ENCODE results near the gene C1orf167. TPM values are rescaled to one million over a fixed set of nuclear protein-coding genes. Genes with fewer than 3 reads are reported as not detected.
A peak's percentile ranks its signal among the peaks of the same experiment; 100 is the strongest.

C1orf167 gene
- polyA plus RNA-seq, 1 of the 3 experiments (the other 2 are of a cell fraction), result 0.10 TPM

GRCh38 chr1:11802973-11803885, 41.2 kb downstream of the C1orf167 start:
- POLR2A ChIA-PET, result interaction anchor here (0.8 to 1.7 kb wide), 4 partner anchors 8 to 105 kb away, joined by 3 to 8 read pairs (median 4); no protein-coding TSS in a partner anchor
- Histone ChIP-seq H3K4me2 (peak overlapping the region; percentile 100), H3K9ac (no peak overlapping the region), H3K9me2 (no peaks in the 10 kb centered on the region), H3K9me3 (no peaks in the 10 kb centered on the region), H3K4me3 (ENCODE audit: low read depth in 2 of 2, low read length in 1 of 2) (no peak overlapping the region; a peak in 2 of 4 replicates), H3K4me1 (ENCODE audit: control insufficient read depth in 1 of 2, insufficient read depth in 2 of 2, low read depth in 1 of 2, low read length in 1 of 2) (peaks cover 34 to 35% of the 10 kb centered on the region in 2 experiments; a peak in 3 of 4 replicates), H3K27me3 (ENCODE audit: insufficient read depth) (no peaks in the 10 kb centered on the region), H3K79me2 (ENCODE audit: insufficient read depth) (peaks cover 22% of the 10 kb centered on the region), H2AFZ (ENCODE audit: low read depth) (no peak overlapping the region), H4K20me1 (ENCODE audit: insufficient read depth) (no peaks in the 10 kb centered on the region), H3K27ac (ENCODE audit: low read depth in 2 of 2, low read length in 1 of 2) (peak overlapping the region in 1 of 2 experiments; percentile 65; a peak in 2 of 4 replicates), H3K36me3 (replicated peaks in 1 of 2; ENCODE audit: control insufficient read depth in 1 of 2, insufficient read depth in 2 of 2, low read length in 1 of 2) (peaks cover 13 to 31% of the 10 kb centered on the region in 2 experiments), H3F3A (replicated peaks; ENCODE audit: insufficient read depth) (no peaks in the 10 kb centered on the region)
- CTCF ChIA-PET, result interaction anchor here (1.0 to 2.0 kb wide), 2 partner anchors 11 to 18 kb away, joined by 3 to 14 read pairs; no protein-coding TSS in a partner anchor
- 67% methylated on average over 20 of the region's 28 CpGs for WGBS (ENCODE audit: low lambda C conversion rate)
- DNase-seq, result peak; percentile 72
- TF ChIP-seq, protein P1, sequence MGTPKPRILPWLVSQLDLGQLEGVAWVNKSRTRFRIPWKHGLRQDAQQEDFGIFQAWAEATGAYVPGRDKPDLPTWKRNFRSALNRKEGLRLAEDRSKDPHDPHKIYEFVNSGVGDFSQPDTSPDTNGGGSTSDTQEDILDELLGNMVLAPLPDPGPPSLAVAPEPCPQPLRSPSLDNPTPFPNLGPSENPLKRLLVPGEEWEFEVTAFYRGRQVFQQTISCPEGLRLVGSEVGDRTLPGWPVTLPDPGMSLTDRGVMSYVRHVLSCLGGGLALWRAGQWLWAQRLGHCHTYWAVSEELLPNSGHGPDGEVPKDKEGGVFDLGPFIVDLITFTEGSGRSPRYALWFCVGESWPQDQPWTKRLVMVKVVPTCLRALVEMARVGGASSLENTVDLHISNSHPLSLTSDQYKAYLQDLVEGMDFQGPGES (IDR thresholded peaks at IDR 0.05; ENCODE audit: low read depth, low read length), result no peak
- TF ChIP-seq TCF12 (IDR thresholded peaks at IDR 0.05) (peak; percentile 58; the same call in 1 of the 2 replicates), SIN3A (IDR thresholded peaks at IDR 0.05; ENCODE audit: borderline replicate concordance, low read depth, low read length) (no peak), FOSL2 (IDR thresholded peaks at IDR 0.05; ENCODE audit: borderline replicate concordance, low read depth) (no peak), ELF1 (IDR thresholded peaks at IDR 0.05) (no peak), JUND (IDR thresholded peaks at IDR 0.05) (no peak), NFIC (IDR thresholded peaks at IDR 0.05; ENCODE audit: borderline replicate concordance) (peak; percentile 21; the same call in 1 of the 2 replicates), MXI1 (IDR thresholded peaks at IDR 0.05; ENCODE audit: low read depth, low read length) (no peak), FOXM1 (IDR thresholded peaks at IDR 0.05; ENCODE audit: low read depth) (no peak), GATA2 (CRISPR knock-in tag; IDR thresholded peaks at IDR 0.05) (no peak), TAF1 (IDR thresholded peaks at IDR 0.05; ENCODE audit: borderline replicate concordance, low read depth, low read length) (no peak), GABPA (IDR thresholded peaks at IDR 0.05; ENCODE audit: low read depth) (no peak), CHD2 (IDR thresholded peaks at IDR 0.05; ENCODE audit: low read length, partially characterized antibody) (peak; percentile 71), RXRA (IDR thresholded peaks at IDR 0.05; ENCODE audit: borderline replicate concordance, low read depth) (no peak), CTCF (IDR thresholded peaks at IDR 0.05) (no peak), TEAD4 (IDR thresholded peaks at IDR 0.05; ENCODE audit: borderline replicate concordance, insufficient read depth) (no peak), SMC3 (IDR thresholded peaks at IDR 0.05; ENCODE audit: low read depth, low read length) (no peak), USF2 (IDR thresholded peaks at IDR 0.05; ENCODE audit: borderline replicate concordance, low read depth, low read length) (no peak), POLR2AphosphoS5 (IDR thresholded peaks at IDR 0.05; ENCODE audit: low read depth, low read length) (0 out of 2 replicates have a peak, but pooled peaks have one; percentile 38), REST (IDR thresholded peaks at IDR 0.05; ENCODE audit: low read depth, low read length) (no peak), EP300 (IDR thresholded peaks at IDR 0.05; ENCODE audit: borderline replicate concordance in 1 of 2, low read depth in 1 of 2, low read length in 1 of 2) (peak in 1 of 2 experiments; percentile 8; a peak in 1 of 4 replicates), PBX3 (IDR thresholded peaks at IDR 0.05) (no peak)
- TF ChIP-seq, protein P2, sequence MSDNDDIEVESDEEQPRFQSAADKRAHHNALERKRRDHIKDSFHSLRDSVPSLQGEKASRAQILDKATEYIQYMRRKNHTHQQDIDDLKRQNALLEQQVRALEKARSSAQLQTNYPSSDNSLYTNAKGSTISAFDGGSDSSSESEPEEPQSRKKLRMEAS (IDR thresholded peaks at IDR 0.05; ENCODE audit: low read depth), result no peak

All from SK-N-SH (cell line).